SHP77 treated with DMSO at 0.1 percent for 48 hours (cell line): Measurements from ENCODE around the gene CALN1.
"Not testable (repeated sequence)": the region's sequence is repeated elsewhere in the genome, so short reads cannot be mapped to it uniquely, and the experiment has no call there.

Source experiments
- DNase-seq: peaks from one replicate; lab custom pipeline; 2025; lab: John Stamatoyannopoulos, UW

CALN1 gene

DNA sequence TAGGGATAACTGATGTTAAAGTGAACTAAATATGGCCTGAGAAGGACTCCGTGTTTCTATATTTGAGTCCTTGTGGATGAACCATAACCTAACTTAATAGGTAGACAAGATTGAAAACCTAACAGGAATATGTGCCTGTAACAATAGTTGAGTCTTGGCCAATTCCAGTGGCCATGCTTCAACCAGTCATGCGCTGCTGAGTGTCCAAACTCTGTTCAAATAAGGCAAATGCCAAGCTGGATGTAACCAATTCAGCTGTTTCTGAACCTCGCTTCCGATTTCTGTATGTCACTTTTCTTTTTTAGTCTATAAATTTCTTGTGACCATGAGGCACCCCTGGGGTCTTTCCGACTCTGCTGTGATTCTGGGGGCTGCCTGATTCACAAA lies 672.0 kb downstream of the CALN1 start:
- no peak for DNase-seq

DNA sequence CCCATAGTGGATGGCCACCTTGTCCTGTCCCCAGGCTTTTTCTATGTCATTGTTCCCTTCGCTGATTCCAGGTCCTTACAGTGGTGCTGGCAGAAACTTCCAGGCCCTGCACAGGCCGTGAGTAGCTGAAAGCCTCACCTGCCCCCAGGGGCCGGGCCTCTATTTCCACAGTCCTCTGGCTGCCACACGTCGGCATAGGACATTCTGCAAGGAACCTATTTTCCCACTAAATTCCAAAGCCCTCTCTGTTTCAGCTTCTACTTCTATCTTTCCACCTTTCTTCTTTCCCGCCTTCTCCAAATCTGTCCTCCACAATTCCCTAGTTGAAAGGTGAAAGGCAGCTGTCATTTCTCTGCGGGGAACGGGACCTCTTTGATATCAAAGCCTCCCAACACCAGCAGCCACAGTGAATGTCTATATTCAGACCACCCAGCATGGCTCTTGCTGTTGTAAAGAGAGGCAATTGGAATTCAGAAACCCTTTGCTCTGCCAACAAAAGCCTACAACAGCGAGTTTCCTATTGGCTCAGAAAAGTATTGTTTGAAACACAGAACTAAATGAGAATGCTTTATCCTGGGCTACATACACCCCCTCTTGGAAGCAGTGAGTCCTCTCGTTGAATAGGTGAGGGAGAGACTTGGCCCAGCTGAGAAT lies 672.5 kb downstream of the CALN1 start:
- DNase-seq, result no peak

DNA sequence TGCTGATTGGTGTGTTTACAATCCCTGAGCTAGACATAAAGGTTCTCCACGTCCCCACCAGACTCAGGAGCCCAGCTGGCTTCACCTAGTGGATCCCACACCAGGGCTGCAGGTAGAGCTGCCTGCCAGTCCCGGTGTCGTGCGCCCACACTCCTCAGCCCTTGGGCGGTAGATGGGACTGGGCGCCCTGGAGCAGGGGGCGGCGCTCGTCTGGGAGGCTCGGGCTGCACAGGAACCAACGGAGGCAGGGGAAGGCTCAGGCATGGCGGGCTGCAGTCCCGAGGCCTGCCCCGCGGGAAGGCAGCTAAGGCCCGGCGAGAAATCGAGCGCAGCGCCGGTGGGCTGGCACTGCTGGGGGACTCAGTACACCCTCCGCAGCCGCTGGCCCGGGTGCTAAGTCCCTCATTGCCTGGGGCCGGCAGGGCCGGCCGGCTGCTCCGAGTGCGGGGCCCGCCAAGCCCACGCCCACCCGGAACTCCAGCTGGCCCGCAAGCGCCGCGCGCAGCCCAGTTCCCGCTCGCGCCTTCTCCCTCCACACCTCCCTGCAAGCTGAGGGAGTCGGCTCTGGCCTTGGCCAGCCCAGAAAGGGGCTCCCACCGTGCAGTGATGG lies 674.1 kb downstream of the CALN1 start:
- DNase-seq, result not testable (repeated sequence)

DNA sequence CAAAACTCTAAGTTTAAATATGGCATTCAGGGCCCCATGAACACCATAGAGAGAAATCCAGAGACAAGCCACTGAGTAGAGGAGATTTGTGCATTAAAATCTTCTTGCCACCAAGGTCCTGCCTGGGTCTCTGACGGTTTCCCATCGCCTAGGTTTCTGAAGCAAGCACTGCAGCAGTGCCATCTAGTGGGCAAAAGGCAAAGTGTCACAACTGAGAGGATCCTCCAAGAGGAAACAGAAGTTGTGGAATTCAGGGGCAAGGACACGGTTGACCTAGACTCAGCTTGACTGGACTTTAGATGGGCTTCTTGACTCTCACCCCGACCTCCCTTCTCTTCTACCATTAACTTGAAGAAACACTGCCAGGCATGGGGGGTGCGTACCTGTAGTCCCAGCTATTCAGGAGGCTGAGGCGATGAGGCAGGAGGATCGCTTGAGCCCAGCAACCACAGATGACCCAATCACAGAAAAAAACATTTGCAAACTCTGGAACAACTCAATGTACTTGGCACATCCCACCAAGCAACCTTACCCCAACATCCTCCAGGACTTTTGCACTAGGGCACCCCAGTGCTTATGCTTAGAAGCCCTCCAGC lies 676.1 kb downstream of the CALN1 start:
- no peak for DNase-seq

DNA sequence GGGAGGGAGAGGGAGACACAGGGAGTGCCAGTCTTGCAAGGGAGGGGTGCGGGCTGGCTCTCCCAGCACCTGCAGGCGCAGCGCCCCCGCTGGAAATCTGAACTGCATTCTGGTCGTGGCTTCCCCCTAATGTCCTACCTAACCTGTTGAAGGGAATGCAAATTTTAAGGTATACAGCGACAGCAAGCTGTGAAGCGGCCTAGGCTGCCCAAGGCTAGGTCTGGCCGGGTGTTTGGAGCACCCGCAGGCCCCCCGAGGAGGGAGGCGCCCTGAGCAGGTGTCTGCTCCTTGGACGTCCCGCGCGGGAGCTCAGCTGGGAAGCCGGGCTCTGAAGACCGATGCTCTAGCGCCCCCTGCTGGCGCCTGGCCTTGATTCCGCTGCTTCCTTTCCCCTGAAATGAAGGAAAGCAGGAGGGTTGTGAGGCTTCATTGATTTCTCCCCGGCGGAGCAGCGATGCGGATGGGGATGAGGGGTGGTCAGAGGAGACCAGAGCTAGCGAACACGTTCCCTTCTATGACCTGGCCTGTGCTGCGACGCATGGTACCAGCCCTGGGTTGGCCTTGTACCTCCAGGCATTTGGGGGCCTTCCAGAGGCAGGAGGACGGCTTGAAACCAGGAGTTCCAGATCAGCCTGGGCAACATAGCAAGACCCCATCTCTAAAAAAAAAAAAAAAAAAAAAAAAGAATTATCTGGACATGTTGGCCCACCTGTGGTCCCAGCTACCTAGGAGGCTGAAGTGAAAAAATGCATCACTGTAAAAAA lies 678.8 kb downstream of the CALN1 start:
- peak; percentile 7 for DNase-seq

DNA sequence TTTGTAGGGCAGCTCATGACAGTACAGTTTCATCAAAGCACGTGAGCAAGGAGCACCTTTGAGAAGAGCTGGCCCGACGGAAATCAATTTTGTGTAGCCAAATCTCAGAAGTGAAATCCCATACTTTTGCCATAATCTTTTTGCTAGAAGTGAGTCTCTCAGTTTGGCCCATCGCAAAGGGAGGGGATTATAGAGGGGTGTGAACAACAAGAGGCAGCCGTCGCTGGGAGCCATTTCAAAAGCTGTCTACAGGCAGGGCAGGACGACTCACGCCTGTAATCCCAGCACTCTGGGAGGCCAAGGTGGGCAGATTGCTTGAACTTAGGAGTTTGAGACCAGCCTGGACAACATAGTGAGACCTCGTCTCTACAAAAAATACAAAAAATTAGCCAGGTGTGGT lies 680.4 kb downstream of the CALN1 start:
- DNase-seq, result no peak
